ENCODE measurements around the gene LNP1. TPM values are rescaled to one million over a fixed set of nuclear protein-coding genes. Genes with fewer than 3 reads are reported as not detected.

Gene LNP1
- total RNA-seq, 4 donors from 2014 or later = 1.8 to 3.7 (median 2.4) TPM

- Histone ChIP-seq H3K9me3 (no peaks in the 10 kb centered on the region), H3K27me3 (no peaks in the 10 kb centered on the region), H3K36me3 (no peaks in the 10 kb centered on the region), H3K27ac (replicated peaks in 1 of 4) (no peak overlapping the region), H3K4me3 (no peak overlapping the region), H3K4me1 (no peaks in the 10 kb centered on the region)
- no peak for DNase-seq (ENCODE audit: extremely low spot score)
- TF ChIP-seq CTCF (IDR thresholded peaks at IDR 0.05) = no peak
- no peak for TF ChIP-seq POLR2A (IDR thresholded peaks at IDR 0.05; ENCODE audit: low read depth)
- TF ChIP-seq EP300 (IDR thresholded peaks at IDR 0.05) = no peak
- no peak for TF ChIP-seq POLR2AphosphoS5 (IDR thresholded peaks at IDR 0.05)
- intact Hi-C loops (cut with DNase I) = no loop called here
- 95% methylated on average over 5 of the region's 5 CpGs for WGBS
These were observed 22.3 kb downstream of the LNP1 start for GRCh38 chr3:100423611-100424010.

GRCh38 chr3:100424261-100424660 is 22.9 kb downstream of the LNP1 start:
- Histone ChIP-seq H3K9me3 (no peaks in the 10 kb centered on the region), H3K27me3 (no peaks in the 10 kb centered on the region), H3K4me3 (no peak overlapping the region), H3K27ac (replicated peaks in 1 of 4) (no peak overlapping the region), H3K4me1 (no peaks in the 10 kb centered on the region), H3K36me3 (no peaks in the 10 kb centered on the region)
- TF ChIP-seq EP300 (IDR thresholded peaks at IDR 0.05) (no peak), POLR2A (IDR thresholded peaks at IDR 0.05; ENCODE audit: low read depth) (no peak), POLR2AphosphoS5 (IDR thresholded peaks at IDR 0.05) (no peak), CTCF (IDR thresholded peaks at IDR 0.05) (no peak)
- no peak for DNase-seq (ENCODE audit: extremely low spot score)
- intact Hi-C loops (cut with DNase I) = no loop called here
- 92% methylated on average over 2 of the region's 2 CpGs for WGBS

GRCh38 chr3:100425316-100425715 is 24.0 kb downstream of the LNP1 start:
- Histone ChIP-seq H3K36me3 (no peaks in the 10 kb centered on the region), H3K27me3 (no peaks in the 10 kb centered on the region), H3K4me1 (no peaks in the 10 kb centered on the region), H3K9me3 (no peaks in the 10 kb centered on the region), H3K27ac (replicated peaks in 1 of 4) (no peak overlapping the region), H3K4me3 (no peak overlapping the region)
- 80% methylated on average over 1 of the region's 1 CpG for WGBS
- no peak for DNase-seq (ENCODE audit: extremely low spot score)
- TF ChIP-seq EP300 (IDR thresholded peaks at IDR 0.05) = no peak
- intact Hi-C loops (cut with DNase I) = no loop called here

- no peaks in the 10 kb centered on the region for H3K4me1 ChIP-seq
- intact Hi-C loops (cut with DNase I) = no loop called here
- no peak overlapping the region for H3K4me3 ChIP-seq
- TF ChIP-seq POLR2A (IDR thresholded peaks at IDR 0.05; ENCODE audit: low read depth) (no peak), EP300 (IDR thresholded peaks at IDR 0.05) (no peak), POLR2AphosphoS5 (IDR thresholded peaks at IDR 0.05) (no peak), CTCF (IDR thresholded peaks at IDR 0.05) (no peak)
- no peaks in the 10 kb centered on the region for H3K36me3 ChIP-seq
- H3K27me3 ChIP-seq = no peaks in the 10 kb centered on the region
- no peaks in the 10 kb centered on the region for H3K9me3 ChIP-seq
- 78% methylated on average over 6 of the region's 8 CpGs for WGBS
- DNase-seq (ENCODE audit: extremely low spot score) = no peak
- H3K27ac ChIP-seq (replicated peaks in 1 of 4) = no peak overlapping the region
These were observed 24.8 kb downstream of the LNP1 start for GRCh38 chr3:100426067-100426682.

- H3K36me3 ChIP-seq = no peaks in the 10 kb centered on the region
- TF ChIP-seq CTCF (IDR thresholded peaks at IDR 0.05) (no peak), POLR2AphosphoS5 (IDR thresholded peaks at IDR 0.05) (no peak), EP300 (IDR thresholded peaks at IDR 0.05) (no peak)
- no peak for DNase-seq (ENCODE audit: extremely low spot score)
- H3K4me3 ChIP-seq = no peak overlapping the region
- H3K27me3 ChIP-seq = no peaks in the 10 kb centered on the region
- WGBS = 81% methylated on average over 2 of the region's 2 CpGs
- no peak overlapping the region for H3K27ac ChIP-seq (replicated peaks in 1 of 4)
- no peaks in the 10 kb centered on the region for H3K4me1 ChIP-seq
- intact Hi-C loops (cut with DNase I) = no loop called here
- no peaks in the 10 kb centered on the region for H3K9me3 ChIP-seq
These were observed 26.4 kb downstream of the LNP1 start for GRCh38 chr3:100427699-100428098.
